ENCODE measurements around the gene C6orf52. TPM values are rescaled to one million over a fixed set of nuclear protein-coding genes. Genes with fewer than 3 reads are reported as not detected.
"Not testable (repeated sequence)": the region's sequence is repeated elsewhere in the genome, so short reads cannot be mapped to it uniquely, and the experiment has no call there.

The C6orf52 gene
- total and polyA plus RNA-seq, 5 donors from 2014 or later, result 0.68 to 2.6 (median 2.3) TPM; not detected in 2

- H3K27me3 ChIP-seq (ENCODE audit: control insufficient read depth, insufficient read depth, low read length), result no peaks in the 10 kb centered on the region
- H3K9me3 Mint-ChIP-seq, result peaks cover 0 to 9% (median 0%) of the 10 kb centered on the region in 7 donors
- DNase-seq (peak in 1 of 3 donors; percentile 4), ATAC-seq (ENCODE audit: low read depth in 2 of 2) (no peak)
- peaks cover 14 to 60% (median 43%) of the 10 kb centered on the region in 4 donors for H3K4me1 Mint-ChIP-seq
- peak overlapping the region; percentile 83 for H3K4me3 ChIP-seq (ENCODE audit: low read depth, low read length)
- peak overlapping the region; percentile 93 to 99 (median 94) for H3K4me3 Mint-ChIP-seq
- no peaks in the 10 kb centered on the region for H3K9me3 ChIP-seq (ENCODE audit: control insufficient read depth in 2 of 2, low read length in 2 of 2)
- H3K4me1 ChIP-seq (ENCODE audit: control insufficient read depth, insufficient read depth, low read length, poor library complexity, severe bottlenecking), result peaks cover 27% of the 10 kb centered on the region
- H3K27me3 Mint-ChIP-seq, result no peaks in the 10 kb centered on the region
- no peaks in the 10 kb centered on the region for H3K36me3 Mint-ChIP-seq
- peak overlapping the region; percentile 76 for H3K27ac ChIP-seq (ENCODE audit: insufficient read depth, low read length, poor library complexity, severe bottlenecking)
- H3K27ac Mint-ChIP-seq, result peak overlapping the region; percentile 93 to 99 (median 94)
- peaks cover 5% of the 10 kb centered on the region for H3K36me3 ChIP-seq (ENCODE audit: control insufficient read depth, insufficient read depth, low read length)
These were observed 27.6 kb upstream of the C6orf52 start for GRCh38 chr6:10721850-10722569.

DNA sequence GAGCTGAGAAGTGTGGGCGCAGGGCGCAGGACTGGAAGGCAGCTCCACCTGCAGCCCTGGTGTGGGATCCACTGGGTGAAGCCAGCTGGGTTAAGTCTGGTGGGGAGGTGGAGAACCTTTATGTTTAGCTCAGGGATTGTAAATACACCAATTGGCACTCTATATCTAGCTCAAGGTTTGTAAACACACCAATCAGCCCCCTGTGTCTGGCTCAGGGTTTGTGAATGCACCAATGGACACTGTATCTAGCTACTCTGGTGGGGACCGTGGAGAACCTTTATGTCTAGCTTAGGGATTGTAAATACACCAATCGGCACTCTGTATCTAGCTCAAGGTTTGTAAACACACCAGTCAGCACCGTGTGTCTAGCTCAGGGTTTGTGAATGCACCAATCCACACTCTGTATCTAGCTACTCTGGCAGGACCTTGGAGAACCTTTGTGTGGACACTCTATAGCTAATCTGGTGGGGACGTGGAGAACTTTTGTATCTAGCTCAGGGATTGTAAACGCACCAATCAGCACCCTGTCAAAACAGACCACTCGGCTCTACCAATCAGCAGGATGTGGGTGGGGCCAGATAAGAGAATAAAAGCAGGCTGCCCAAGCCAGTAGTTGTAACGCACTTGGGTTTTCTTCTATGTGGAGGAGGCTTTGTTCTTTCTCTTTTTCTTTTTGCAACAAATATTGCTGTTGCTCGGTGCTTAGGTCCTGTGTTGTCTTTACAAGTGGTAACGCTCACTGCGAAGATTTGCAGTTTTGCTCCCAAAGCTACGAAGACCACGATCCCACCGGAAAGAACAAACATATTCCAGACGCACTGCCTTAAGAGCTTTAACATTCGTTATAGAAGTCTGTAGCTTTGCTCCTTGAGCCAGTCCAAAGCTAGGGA is 26.8 kb upstream of the C6orf52 start:
- Histone ChIP-seq H3K27ac (ENCODE audit: insufficient read depth, low read length, poor library complexity, severe bottlenecking) (peak overlapping the region; percentile 74), H3K4me1 (ENCODE audit: control insufficient read depth, insufficient read depth, low read length, poor library complexity, severe bottlenecking) (peaks cover 27% of the 10 kb centered on the region), H3K4me3 (ENCODE audit: low read depth, low read length) (peak overlapping the region; percentile 57)
- not testable (repeated sequence) for H3K36me3 ChIP-seq (ENCODE audit: control insufficient read depth, insufficient read depth, low read length); H3K36me3 Mint-ChIP-seq; DNase-seq; H3K27me3 ChIP-seq (ENCODE audit: control insufficient read depth, insufficient read depth, low read length); H3K9me3 ChIP-seq (ENCODE audit: control insufficient read depth in 2 of 2, low read length in 2 of 2); ATAC-seq (ENCODE audit: low read depth in 2 of 2); H3K27me3 Mint-ChIP-seq; H3K9me3 Mint-ChIP-seq
- peak overlapping the region; percentile 93 to 99 (median 94) for H3K4me3 Mint-ChIP-seq
- peak overlapping the region; percentile 79 to 94 (median 93) for H3K27ac Mint-ChIP-seq
- peaks cover 14 to 59% (median 42%) of the 10 kb centered on the region in 4 donors for H3K4me1 Mint-ChIP-seq

DNA sequence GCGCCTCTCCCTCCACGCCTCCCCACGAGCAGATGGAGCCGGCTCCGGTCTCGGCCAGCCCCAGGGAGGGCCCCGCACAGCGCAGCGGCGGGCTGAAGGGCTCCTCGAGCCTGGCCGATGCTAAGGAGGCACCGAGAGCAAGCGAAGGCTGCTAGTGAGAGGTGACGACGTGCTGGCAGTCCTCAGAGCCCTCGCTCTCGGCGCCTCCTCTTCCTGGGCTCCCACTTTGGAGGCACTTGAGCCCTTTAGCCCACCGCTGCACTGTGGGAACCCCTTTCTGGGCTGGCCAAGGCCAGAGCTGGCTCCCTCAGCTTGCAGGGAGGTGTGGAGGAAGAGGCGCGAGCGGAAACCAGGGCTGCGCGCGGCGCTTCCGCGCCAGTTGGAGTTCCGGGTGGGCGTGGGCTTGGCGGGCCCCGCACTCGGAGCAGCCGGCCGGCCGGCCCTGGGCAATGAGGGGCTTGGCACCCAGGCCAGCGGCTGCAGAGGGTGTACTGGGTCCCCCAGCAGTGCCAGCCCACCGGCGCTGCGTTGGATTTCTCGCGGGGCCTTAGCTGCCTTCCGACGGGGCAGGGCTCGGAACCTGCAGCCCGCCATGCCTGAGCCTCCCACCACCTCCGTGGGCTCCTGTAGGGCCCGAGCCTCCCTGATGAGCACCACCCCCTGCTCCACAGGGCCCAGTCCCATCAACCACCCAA is 26.0 kb upstream of the C6orf52 start:
- peak overlapping the region; percentile 74 for H3K27ac ChIP-seq (ENCODE audit: insufficient read depth, low read length, poor library complexity, severe bottlenecking)
- Mint-ChIP-seq H3K27ac (peak overlapping the region; percentile 79 to 94 (median 88)), H3K27me3 (no peaks in the 10 kb centered on the region), H3K9me3 (peaks cover 0 to 9% (median 0%) of the 10 kb centered on the region in 7 donors), H3K4me3 (peak overlapping the region; percentile 93 to 99 (median 94)), H3K36me3 (no peaks in the 10 kb centered on the region), H3K4me1 (peaks cover 12 to 55% (median 37%) of the 10 kb centered on the region in 4 donors)
- H3K4me1 ChIP-seq (ENCODE audit: control insufficient read depth, insufficient read depth, low read length, poor library complexity, severe bottlenecking), result peaks cover 27% of the 10 kb centered on the region
- DNase-seq (peak; percentile 56 to 74 (median 72)), ATAC-seq (ENCODE audit: low read depth in 2 of 2) (peak; percentile 52 to 54)
- H3K9me3 ChIP-seq (ENCODE audit: control insufficient read depth in 2 of 2, low read length in 2 of 2), result no peaks in the 10 kb centered on the region
- no peaks in the 10 kb centered on the region for H3K27me3 ChIP-seq (ENCODE audit: control insufficient read depth, insufficient read depth, low read length)
- no peaks in the 10 kb centered on the region for H3K36me3 ChIP-seq (ENCODE audit: control insufficient read depth, insufficient read depth, low read length)
- H3K4me3 ChIP-seq (ENCODE audit: low read depth, low read length), result peak overlapping the region; percentile 57

GRCh38 chr6:10719964-10720264 is 25.5 kb upstream of the C6orf52 start:
- H3K36me3 ChIP-seq (ENCODE audit: control insufficient read depth, insufficient read depth, low read length), result no peaks in the 10 kb centered on the region
- H3K4me1 ChIP-seq (ENCODE audit: control insufficient read depth, insufficient read depth, low read length, poor library complexity, severe bottlenecking), result peaks cover 27% of the 10 kb centered on the region
- DNase-seq (no peak), ATAC-seq (ENCODE audit: low read depth in 2 of 2) (no peak)
- H3K9me3 Mint-ChIP-seq, result peaks cover 0 to 9% (median 0%) of the 10 kb centered on the region in 7 donors
- H3K36me3 Mint-ChIP-seq, result no peaks in the 10 kb centered on the region
- peak overlapping the region in 2 of 3 donors; percentile 69 to 88 for H3K27ac Mint-ChIP-seq
- H3K4me3 ChIP-seq (ENCODE audit: low read depth, low read length), result peak overlapping the region; percentile 32
- H3K4me3 Mint-ChIP-seq, result peak overlapping the region; percentile 84 to 95 (median 92)
- no peaks in the 10 kb centered on the region for H3K27me3 Mint-ChIP-seq
- peaks cover 11 to 50% (median 34%) of the 10 kb centered on the region in 4 donors for H3K4me1 Mint-ChIP-seq
- no peaks in the 10 kb centered on the region for H3K27me3 ChIP-seq (ENCODE audit: control insufficient read depth, insufficient read depth, low read length)
- no peaks in the 10 kb centered on the region for H3K9me3 ChIP-seq (ENCODE audit: control insufficient read depth in 2 of 2, low read length in 2 of 2)
- H3K27ac ChIP-seq (ENCODE audit: insufficient read depth, low read length, poor library complexity, severe bottlenecking), result peak overlapping the region; percentile 74

GRCh38 chr6:10719296-10719963 is 25.0 kb upstream of the C6orf52 start:
- peak overlapping the region; percentile 32 for H3K4me3 ChIP-seq (ENCODE audit: low read depth, low read length)
- ATAC-seq (ENCODE audit: low read depth in 2 of 2) (no peak), DNase-seq (peak; percentile 24 to 73 (median 39))
- H3K27me3 ChIP-seq (ENCODE audit: control insufficient read depth, insufficient read depth, low read length), result no peaks in the 10 kb centered on the region
- Mint-ChIP-seq H3K4me1 (peaks cover 11 to 45% (median 31%) of the 10 kb centered on the region in 4 donors), H3K36me3 (no peaks in the 10 kb centered on the region), H3K27ac (peak overlapping the region in 2 of 3 donors; percentile 69 to 88), H3K9me3 (peaks cover 0 to 9% (median 0%) of the 10 kb centered on the region in 7 donors), H3K4me3 (peak overlapping the region; percentile 84 to 93 (median 88)), H3K27me3 (no peaks in the 10 kb centered on the region)
- H3K36me3 ChIP-seq (ENCODE audit: control insufficient read depth, insufficient read depth, low read length), result no peaks in the 10 kb centered on the region
- peak overlapping the region; percentile 74 for H3K27ac ChIP-seq (ENCODE audit: insufficient read depth, low read length, poor library complexity, severe bottlenecking)
- H3K9me3 ChIP-seq (ENCODE audit: control insufficient read depth in 2 of 2, low read length in 2 of 2), result no peaks in the 10 kb centered on the region
- peaks cover 27% of the 10 kb centered on the region for H3K4me1 ChIP-seq (ENCODE audit: control insufficient read depth, insufficient read depth, low read length, poor library complexity, severe bottlenecking)

GRCh38 chr6:10713962-10714361 is 19.5 kb upstream of the C6orf52 start:
- Histone ChIP-seq H3K27me3 (ENCODE audit: control insufficient read depth, insufficient read depth, low read length) (no peaks in the 10 kb centered on the region), H3K27ac (ENCODE audit: insufficient read depth, low read length, poor library complexity, severe bottlenecking) (no peak overlapping the region), H3K36me3 (ENCODE audit: control insufficient read depth, insufficient read depth, low read length) (peaks cover 10% of the 10 kb centered on the region), H3K4me1 (ENCODE audit: control insufficient read depth, insufficient read depth, low read length, poor library complexity, severe bottlenecking) (no peaks in the 10 kb centered on the region), H3K4me3 (ENCODE audit: low read depth, low read length) (no peak overlapping the region), H3K9me3 (ENCODE audit: control insufficient read depth in 2 of 2, low read length in 2 of 2) (no peaks in the 10 kb centered on the region)
- Mint-ChIP-seq H3K27ac (peak overlapping the region in 1 of 3 donors; percentile 20), H3K4me3 (no peak overlapping the region), H3K36me3 (peaks cover 3% of the 10 kb centered on the region), H3K27me3 (no peaks in the 10 kb centered on the region), H3K9me3 (peaks cover 0 to 4% (median 0%) of the 10 kb centered on the region in 7 donors), H3K4me1 (peaks cover 0 to 7% (median 0%) of the 10 kb centered on the region in 4 donors)
- no peak for ATAC-seq (ENCODE audit: low read depth in 2 of 2)
- no peak for DNase-seq

- peak overlapping the region; percentile 13 to 97 (median 29) for H3K4me3 Mint-ChIP-seq
- no peak overlapping the region for H3K4me3 ChIP-seq (ENCODE audit: low read depth, low read length)
- peaks cover 27% of the 10 kb centered on the region for H3K4me1 ChIP-seq (ENCODE audit: control insufficient read depth, insufficient read depth, low read length, poor library complexity, severe bottlenecking)
- ATAC-seq (ENCODE audit: low read depth in 2 of 2), result no peak
- H3K9me3 ChIP-seq (ENCODE audit: control insufficient read depth in 2 of 2, low read length in 2 of 2), result no peaks in the 10 kb centered on the region
- peaks cover 10% of the 10 kb centered on the region for H3K27me3 Mint-ChIP-seq
- no peaks in the 10 kb centered on the region for H3K27me3 ChIP-seq (ENCODE audit: control insufficient read depth, insufficient read depth, low read length)
- H3K27ac Mint-ChIP-seq, result peak overlapping the region in 1 of 3 donors; percentile 100
- H3K36me3 Mint-ChIP-seq, result peaks cover 30% of the 10 kb centered on the region
- peaks cover 17% of the 10 kb centered on the region for H3K36me3 ChIP-seq (ENCODE audit: control insufficient read depth, insufficient read depth, low read length)
- H3K27ac ChIP-seq (ENCODE audit: insufficient read depth, low read length, poor library complexity, severe bottlenecking), result no peak overlapping the region
- H3K4me1 Mint-ChIP-seq, result peaks cover 17 to 57% (median 40%) of the 10 kb centered on the region in 4 donors
- no peak for DNase-seq
- peaks cover 0 to 5% (median 0%) of the 10 kb centered on the region in 7 donors for H3K9me3 Mint-ChIP-seq
These were observed 2.2 kb upstream of the C6orf52 start for GRCh38 chr6:10696655-10697054.

Measured in CD4-positive, CD25-positive, alpha-beta regulatory T cell (primary cell).